ENCODE data around the gene DIO3. TPM values are rescaled to one million over a fixed set of nuclear protein-coding genes. Genes with fewer than 3 reads are reported as not detected.
A peak's percentile ranks its signal among the peaks of the same experiment; 100 is the strongest.

DIO3 gene
- total RNA-seq, 1 experiment from 2014 or later = 2.3 TPM

DNA sequence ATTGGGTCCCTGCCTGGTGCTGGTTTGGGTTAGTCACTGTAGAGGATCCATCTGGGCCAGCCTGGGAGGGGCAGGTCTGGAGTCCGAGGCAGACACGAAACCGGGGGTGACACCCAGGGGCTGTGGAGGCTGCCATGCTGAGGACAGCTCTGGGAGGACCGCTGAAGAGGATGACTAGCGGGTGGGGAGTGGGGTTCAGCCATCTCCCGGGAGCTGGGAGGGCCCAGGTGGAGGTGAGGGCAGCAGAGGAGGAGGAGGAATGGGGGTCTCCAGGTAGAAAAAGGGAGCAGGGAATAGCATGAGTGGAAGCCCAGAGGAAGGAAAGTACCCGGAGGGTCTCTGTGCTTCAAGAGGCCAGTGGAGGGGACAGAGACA lies 4.0 kb upstream of the DIO3 start:
- no peak for DNase-seq
- intact Hi-C loops (cut with micrococcal nuclease; ENCODE audit: unreplicated experiment) = no loop called here
- Mint-ChIP-seq H3K27me3 (ENCODE audit: unreplicated experiment) (peaks cover 4% of the 10 kb centered on the region), H3K36me3 (ENCODE audit: insufficient read depth, unreplicated experiment) (peaks cover 38% of the 10 kb centered on the region), H3K4me3 (ENCODE audit: low read depth, unreplicated experiment) (no peak overlapping the region), H3K27ac (ENCODE audit: unreplicated experiment) (no peak overlapping the region), H3K4me1 (ENCODE audit: low read depth, unreplicated experiment) (peaks cover 21% of the 10 kb centered on the region), H3K9me3 (ENCODE audit: low read depth, unreplicated experiment) (no peaks in the 10 kb centered on the region)
- BruUV-seq (replicated peaks) = no TSS peak
- TF ChIP-seq, protein P1, sequence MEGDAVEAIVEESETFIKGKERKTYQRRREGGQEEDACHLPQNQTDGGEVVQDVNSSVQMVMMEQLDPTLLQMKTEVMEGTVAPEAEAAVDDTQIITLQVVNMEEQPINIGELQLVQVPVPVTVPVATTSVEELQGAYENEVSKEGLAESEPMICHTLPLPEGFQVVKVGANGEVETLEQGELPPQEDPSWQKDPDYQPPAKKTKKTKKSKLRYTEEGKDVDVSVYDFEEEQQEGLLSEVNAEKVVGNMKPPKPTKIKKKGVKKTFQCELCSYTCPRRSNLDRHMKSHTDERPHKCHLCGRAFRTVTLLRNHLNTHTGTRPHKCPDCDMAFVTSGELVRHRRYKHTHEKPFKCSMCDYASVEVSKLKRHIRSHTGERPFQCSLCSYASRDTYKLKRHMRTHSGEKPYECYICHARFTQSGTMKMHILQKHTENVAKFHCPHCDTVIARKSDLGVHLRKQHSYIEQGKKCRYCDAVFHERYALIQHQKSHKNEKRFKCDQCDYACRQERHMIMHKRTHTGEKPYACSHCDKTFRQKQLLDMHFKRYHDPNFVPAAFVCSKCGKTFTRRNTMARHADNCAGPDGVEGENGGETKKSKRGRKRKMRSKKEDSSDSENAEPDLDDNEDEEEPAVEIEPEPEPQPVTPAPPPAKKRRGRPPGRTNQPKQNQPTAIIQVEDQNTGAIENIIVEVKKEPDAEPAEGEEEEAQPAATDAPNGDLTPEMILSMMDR (IDR thresholded peaks at IDR 0.05; ENCODE audit: unreplicated experiment) = no peak
- CTCF ChIA-PET = interaction anchor here (1.5 kb wide), 1 partner anchor 81 kb away, joined by 3 read pairs; no protein-coding TSS in a partner anchor

DNA sequence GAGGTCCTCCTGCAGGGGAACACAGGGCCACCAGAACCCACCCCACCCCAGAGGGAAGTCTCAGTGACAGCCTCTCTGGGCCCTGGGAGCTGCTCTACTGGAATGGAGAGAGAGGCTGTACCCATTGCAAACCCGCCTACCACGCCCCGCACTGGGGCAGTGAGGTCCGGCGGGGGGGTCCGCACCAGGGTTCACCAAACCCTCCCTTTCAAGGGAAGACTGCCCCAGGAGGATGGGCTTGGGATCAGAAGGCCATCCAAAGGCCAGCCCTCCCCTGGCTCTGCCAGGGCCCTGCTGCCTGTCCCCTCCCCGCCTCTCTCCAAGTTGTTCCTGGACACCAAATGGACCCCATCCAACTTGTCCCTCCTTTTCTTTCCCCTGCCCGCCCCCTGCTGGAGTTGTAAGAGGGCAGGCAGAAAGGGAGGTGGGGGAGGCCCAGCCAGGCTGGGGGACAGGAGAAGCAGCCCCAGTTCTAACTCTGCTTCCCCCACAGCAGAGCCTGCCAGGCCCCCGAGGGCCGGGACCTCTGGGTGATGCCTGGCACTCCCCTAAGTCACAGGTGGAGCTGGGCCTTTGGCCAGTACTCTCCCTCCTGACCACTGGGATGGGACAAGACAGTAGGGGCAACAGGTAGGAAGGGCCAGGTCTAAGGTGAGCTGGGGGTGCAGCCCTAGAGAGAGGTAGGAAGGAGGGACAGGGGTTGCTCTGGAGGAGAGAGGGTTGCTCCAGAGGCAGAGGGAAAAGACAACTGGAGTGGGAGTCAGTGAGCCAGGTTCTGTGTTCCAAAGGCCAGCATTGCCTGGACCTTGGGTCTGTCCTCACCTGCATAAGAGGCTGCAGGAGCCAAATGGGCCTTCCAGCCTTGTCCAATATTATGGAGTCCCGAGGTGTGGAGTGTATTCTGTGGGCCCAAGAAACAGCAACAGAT lies 3.2 kb upstream of the DIO3 start:
- H3K36me3 Mint-ChIP-seq (ENCODE audit: insufficient read depth, unreplicated experiment) = peaks cover 38% of the 10 kb centered on the region
- peaks cover 11% of the 10 kb centered on the region for H3K27me3 Mint-ChIP-seq (ENCODE audit: unreplicated experiment)
- no peaks in the 10 kb centered on the region for H3K9me3 Mint-ChIP-seq (ENCODE audit: low read depth, unreplicated experiment)
- DNase-seq = peak; percentile 62
- TF ChIP-seq, protein P1 (IDR thresholded peaks at IDR 0.05; ENCODE audit: unreplicated experiment) = no peak
- no TSS peak for BruUV-seq (replicated peaks)
- intact Hi-C loops (cut with micrococcal nuclease; ENCODE audit: unreplicated experiment) = loop anchor here (2.0 kb wide), 1 partner anchor 77 kb away; no protein-coding TSS in a partner anchor
- H3K4me3 Mint-ChIP-seq (ENCODE audit: low read depth, unreplicated experiment) = peak overlapping the region; percentile 76
- H3K4me1 Mint-ChIP-seq (ENCODE audit: low read depth, unreplicated experiment) = peaks cover 16% of the 10 kb centered on the region
- CTCF ChIA-PET = interaction anchor here (1.5 kb wide), 1 partner anchor 82 kb away, joined by 3 read pairs; no protein-coding TSS in a partner anchor
- no peak overlapping the region for H3K27ac Mint-ChIP-seq (ENCODE audit: unreplicated experiment)

DNA sequence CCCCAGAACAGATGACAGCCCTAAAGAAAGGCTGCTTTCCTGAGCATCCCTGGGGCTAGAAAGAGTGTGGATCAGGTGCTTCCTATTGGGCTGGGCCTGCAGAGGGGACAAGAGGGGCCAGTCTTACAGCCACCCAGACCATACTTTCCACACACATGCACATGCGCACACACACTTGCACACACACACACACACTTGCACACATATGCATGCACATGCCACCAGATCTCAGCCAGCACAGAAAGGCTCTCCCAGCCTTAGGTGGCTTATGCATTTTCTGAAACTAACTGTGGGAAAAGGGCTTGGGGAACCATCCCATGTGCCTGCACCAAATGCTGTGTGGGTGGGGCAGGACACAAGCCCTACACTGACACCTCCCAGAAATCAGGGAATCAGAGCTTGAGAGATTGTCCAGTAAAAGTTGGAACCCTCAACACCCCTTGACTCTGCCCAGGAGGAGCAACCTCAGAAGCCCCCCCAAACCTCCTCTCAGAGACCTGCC lies 2.5 kb upstream of the DIO3 start:
- Mint-ChIP-seq H3K4me1 (ENCODE audit: low read depth, unreplicated experiment) (peaks cover 9% of the 10 kb centered on the region), H3K36me3 (ENCODE audit: insufficient read depth, unreplicated experiment) (peaks cover 38% of the 10 kb centered on the region), H3K27me3 (ENCODE audit: unreplicated experiment) (peaks cover 18% of the 10 kb centered on the region), H3K27ac (ENCODE audit: unreplicated experiment) (no peak overlapping the region), H3K4me3 (ENCODE audit: low read depth, unreplicated experiment) (peak overlapping the region; percentile 76), H3K9me3 (ENCODE audit: low read depth, unreplicated experiment) (no peaks in the 10 kb centered on the region)
- intact Hi-C loops (cut with micrococcal nuclease; ENCODE audit: unreplicated experiment) = loop anchor here (2.0 kb wide), 1 partner anchor 78 kb away; no protein-coding TSS in a partner anchor
- BruUV-seq (replicated peaks) = TSS peak; percentile 57
- TF ChIP-seq, protein P1 (IDR thresholded peaks at IDR 0.05; ENCODE audit: unreplicated experiment) = no peak
- DNase-seq = no peak
- CTCF ChIA-PET = interaction anchor here (1.5 kb wide), 1 partner anchor 82 kb away, joined by 3 read pairs; no protein-coding TSS in a partner anchor

DNA sequence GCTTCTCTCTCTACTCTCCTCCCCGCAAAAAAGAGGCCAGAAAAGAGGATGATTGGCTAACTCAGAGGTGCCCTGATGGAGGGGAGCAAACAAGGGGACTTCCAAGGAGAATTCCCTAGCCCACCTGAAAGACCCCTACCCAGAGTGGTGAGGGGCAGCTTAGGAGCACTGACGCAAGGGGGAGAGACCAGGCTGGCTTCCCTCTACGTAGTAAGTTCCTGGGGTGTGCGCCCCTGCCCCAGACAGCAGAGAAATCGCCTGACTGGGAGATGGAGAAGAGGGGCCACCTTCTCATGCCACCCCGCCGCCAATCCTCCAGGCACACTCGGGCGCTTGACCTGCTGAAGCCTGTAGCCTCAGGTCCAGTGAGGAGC lies 2.1 kb upstream of the DIO3 start:
- Mint-ChIP-seq H3K4me1 (ENCODE audit: low read depth, unreplicated experiment) (peaks cover 9% of the 10 kb centered on the region), H3K36me3 (ENCODE audit: insufficient read depth, unreplicated experiment) (peaks cover 38% of the 10 kb centered on the region), H3K27ac (ENCODE audit: unreplicated experiment) (no peak overlapping the region), H3K9me3 (ENCODE audit: low read depth, unreplicated experiment) (no peaks in the 10 kb centered on the region), H3K4me3 (ENCODE audit: low read depth, unreplicated experiment) (peak overlapping the region; percentile 76), H3K27me3 (ENCODE audit: unreplicated experiment) (peaks cover 23% of the 10 kb centered on the region)
- CTCF ChIA-PET = interaction anchor here (1.2 kb wide), 1 partner anchor 70 kb away, joined by 3 read pairs; no protein-coding TSS in a partner anchor
- TF ChIP-seq, protein P1 (IDR thresholded peaks at IDR 0.05; ENCODE audit: unreplicated experiment) = no peak
- intact Hi-C loops (cut with micrococcal nuclease; ENCODE audit: unreplicated experiment) = loop anchor here (2.0 kb wide), 1 partner anchor 78 kb away; no protein-coding TSS in a partner anchor
- DNase-seq = no peak
- no TSS peak for BruUV-seq (replicated peaks)

All from Calu3 (cell line).